ENCODE data around the gene ANP32A. TPM values are rescaled to one million over a fixed set of nuclear protein-coding genes. Genes with fewer than 3 reads are reported as not detected.
A peak's percentile ranks its signal among the peaks of the same experiment; 100 is the strongest.

The ANP32A gene
- total RNA-seq, 1 experiment from 2014 or later = 220 TPM

DNA sequence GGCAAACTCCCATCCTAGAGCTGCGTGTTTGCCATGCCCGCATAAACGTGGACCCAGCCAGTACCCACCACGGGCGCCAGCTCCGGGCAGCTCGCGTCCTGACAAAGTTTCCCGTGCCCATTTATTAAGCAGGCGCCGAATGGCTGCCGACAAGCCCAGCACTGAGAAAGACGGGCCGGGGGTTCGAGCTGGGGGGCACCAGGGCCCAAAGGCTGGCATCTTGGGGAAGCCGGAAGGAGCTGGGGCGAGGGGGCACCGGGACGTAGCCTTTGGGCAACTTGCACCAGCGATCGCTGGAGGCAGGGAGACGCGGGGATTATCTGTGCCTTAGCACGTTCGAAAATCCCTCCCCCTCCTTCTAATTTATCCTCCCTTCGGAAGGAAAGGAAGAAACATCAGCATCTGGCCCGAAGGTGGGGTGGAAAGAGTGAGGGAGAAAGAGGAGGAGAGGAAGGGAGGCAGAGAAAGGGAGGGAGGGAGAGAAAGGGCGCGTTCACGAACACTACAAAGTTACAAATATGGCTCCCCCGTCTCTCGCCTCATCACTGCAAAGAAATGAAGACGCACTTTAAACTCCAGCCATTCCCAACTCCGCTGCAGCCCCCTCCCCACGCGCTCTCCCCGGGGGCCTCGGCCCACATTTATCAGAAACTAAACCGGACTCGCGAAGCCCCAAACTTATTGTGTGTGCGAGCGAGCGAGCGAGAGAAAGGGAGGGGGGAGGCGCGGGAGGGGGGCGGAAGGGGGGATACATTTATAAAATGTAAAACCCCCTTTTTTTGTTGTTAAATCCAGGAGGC, 1.0 kb downstream of the ANP32A start:
- DNase-seq (ENCODE audit: low read depth, low spot score) = no peak
- H3K9me3 ChIP-seq (ENCODE audit: control insufficient read depth in 1 of 2, insufficient read depth in 1 of 2, low read depth in 1 of 2, low read length in 2 of 2) = no peaks in the 10 kb centered on the region
- CTCF ChIA-PET = interaction anchor here (1.1 kb wide), 1 partner anchor 56 kb away, joined by 3 read pairs; no protein-coding TSS in a partner anchor
- 0 out of 4 replicates have a peak, but pooled peaks cover 0 to 3% of the 10 kb centered on the region in 2 experiments for H3K36me3 ChIP-seq (ENCODE audit: control insufficient read depth in 1 of 2, insufficient read depth in 2 of 2, low read length in 2 of 2)
- H3K4me2 ChIP-seq (ENCODE audit: low read length) = peak overlapping the region; percentile 96
- H3K4me1 ChIP-seq (ENCODE audit: control insufficient read depth in 1 of 2, insufficient read depth in 2 of 2, low read length in 2 of 2) = peaks cover 13 to 35% of the 10 kb centered on the region in 2 experiments
- TF ChIP-seq POLR2A (IDR thresholded peaks at IDR 0.05; ENCODE audit: borderline replicate concordance, extremely low read depth, insufficient read depth, insufficient read length) (no peak), SRF (IDR thresholded peaks at IDR 0.05; ENCODE audit: low read depth) (no peak), EGR1 (IDR thresholded peaks at IDR 0.05; ENCODE audit: low read depth) (no peak), YY1 (IDR thresholded peaks at IDR 0.05; ENCODE audit: extremely low read depth, insufficient replicate concordance, low read depth, low read length) (peak; percentile 18), CEBPB (IDR thresholded peaks at IDR 0.05; ENCODE audit: low read depth) (no peak)
- RAD21 ChIA-PET (ENCODE audit: low non-redundant PET in 1 of 2, low total read pairs in 2 of 2, uncharacterized antibody in 2 of 2, unreplicated experiment in 2 of 2) = no interaction called here
- no peak for ATAC-seq
- H3K4me3 ChIP-seq (replicated peaks in 1 of 2; ENCODE audit: low read depth in 1 of 2, low read length in 2 of 2) = peak overlapping the region; percentile 72 to 82
- no peaks in the 10 kb centered on the region for H3K27me3 ChIP-seq (ENCODE audit: insufficient read depth, low read length)
- TSS peak; percentile 74 for BruUV-seq (replicated peaks)
- H3K79me2 ChIP-seq (ENCODE audit: insufficient read depth, low read length) = peaks cover 76% of the 10 kb centered on the region
- no peak overlapping the region for H2AFZ ChIP-seq (ENCODE audit: low read depth, low read length, poor library complexity, severe bottlenecking)
- POLR2A ChIA-PET = no interaction called here
- intact Hi-C loops (cut with micrococcal nuclease) = no loop called here
- no peaks in the 10 kb centered on the region for H3K9me2 ChIP-seq (ENCODE audit: insufficient read depth)
- peak overlapping the region; percentile 96 for H3K27ac ChIP-seq (ENCODE audit: low read depth, low read length)
- peak overlapping the region; percentile 91 for H3K9ac ChIP-seq (ENCODE audit: low read length)
- H4K20me1 ChIP-seq (ENCODE audit: insufficient read depth) = peaks cover 3% of the 10 kb centered on the region; the same call in 1 of the 2 replicates

DNA sequence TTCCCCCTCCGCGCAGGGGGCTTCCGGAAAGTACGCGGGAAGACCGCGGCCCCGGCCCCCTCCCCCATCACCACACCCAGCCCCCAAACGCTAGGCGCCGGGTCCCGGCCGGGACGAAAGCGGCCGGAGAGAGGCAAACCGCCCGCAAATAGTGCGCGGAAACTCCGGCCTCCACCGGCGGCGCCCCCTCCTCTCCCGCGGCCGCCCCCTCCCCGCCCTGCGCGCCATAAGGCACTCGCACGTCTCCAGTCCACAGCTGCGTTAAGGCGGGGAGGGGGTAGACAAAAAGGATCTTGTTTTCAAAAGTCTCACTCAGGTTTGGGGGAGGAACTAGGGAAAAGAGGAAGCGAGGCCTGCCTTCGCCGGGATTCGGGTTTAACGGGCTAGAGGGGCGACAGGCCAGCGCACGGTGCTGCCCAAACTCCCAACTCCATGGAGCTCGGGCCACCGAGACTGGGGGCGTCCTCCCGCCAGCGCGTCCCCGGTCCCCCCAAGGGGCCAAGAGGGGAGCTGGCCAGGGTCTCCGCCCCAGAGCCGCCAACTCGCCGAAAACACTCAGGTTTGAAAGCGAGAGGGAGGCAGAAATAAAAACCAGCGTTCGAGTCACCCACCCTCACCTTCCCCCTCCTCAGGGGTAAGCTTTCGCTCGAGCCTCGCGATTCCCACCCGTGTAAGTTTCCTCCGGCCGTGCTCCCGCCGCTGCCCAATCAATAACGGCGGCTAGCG, 1.8 kb downstream of the ANP32A start:
- peaks cover 13 to 39% of the 10 kb centered on the region in 2 experiments for H3K4me1 ChIP-seq (ENCODE audit: control insufficient read depth in 1 of 2, insufficient read depth in 2 of 2, low read length in 2 of 2)
- intact Hi-C loops (cut with micrococcal nuclease) = no loop called here
- CTCF ChIA-PET = interaction anchor here (1.1 to 1.6 kb wide), 2 partner anchors 57 kb away, joined by 3 to 7 read pairs; no protein-coding TSS in a partner anchor
- H3K79me2 ChIP-seq (ENCODE audit: insufficient read depth, low read length) = peaks cover 84% of the 10 kb centered on the region
- H3K27ac ChIP-seq (ENCODE audit: low read depth, low read length) = peak overlapping the region; percentile 96
- BruUV-seq (replicated peaks) = TSS peak; percentile 48
- H2AFZ ChIP-seq (ENCODE audit: low read depth, low read length, poor library complexity, severe bottlenecking) = no peak overlapping the region
- H3K9me3 ChIP-seq (ENCODE audit: control insufficient read depth in 1 of 2, insufficient read depth in 1 of 2, low read depth in 1 of 2, low read length in 2 of 2) = no peaks in the 10 kb centered on the region
- no peak for DNase-seq (ENCODE audit: low read depth, low spot score)
- peak; percentile 5; the same call in 1 of the 2 replicates for ATAC-seq
- 0 out of 4 replicates have a peak, but pooled peaks cover 0 to 3% of the 10 kb centered on the region in 2 experiments for H3K36me3 ChIP-seq (ENCODE audit: control insufficient read depth in 1 of 2, insufficient read depth in 2 of 2, low read length in 2 of 2)
- no peaks in the 10 kb centered on the region for H3K27me3 ChIP-seq (ENCODE audit: insufficient read depth, low read length)
- no peaks in the 10 kb centered on the region for H3K9me2 ChIP-seq (ENCODE audit: insufficient read depth)
- H3K4me2 ChIP-seq (ENCODE audit: low read length) = peak overlapping the region; percentile 96
- H4K20me1 ChIP-seq (ENCODE audit: insufficient read depth) = peaks cover 4% of the 10 kb centered on the region; the same call in 1 of the 2 replicates
- TF ChIP-seq, protein P1, sequence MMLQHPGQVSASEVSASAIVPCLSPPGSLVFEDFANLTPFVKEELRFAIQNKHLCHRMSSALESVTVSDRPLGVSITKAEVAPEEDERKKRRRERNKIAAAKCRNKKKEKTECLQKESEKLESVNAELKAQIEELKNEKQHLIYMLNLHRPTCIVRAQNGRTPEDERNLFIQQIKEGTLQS (IDR thresholded peaks at IDR 0.05) = no peak
- no peak for TF ChIP-seq TCF7L2 (IDR thresholded peaks at IDR 0.05; ENCODE audit: borderline replicate concordance, extremely low read depth, insufficient read depth, insufficient read length)
- TF ChIP-seq EZH2phosphoT487 (IDR thresholded peaks at IDR 0.05; ENCODE audit: borderline replicate concordance) = no peak
- no peak for TF ChIP-seq ZNF274 (IDR thresholded peaks at IDR 0.05; ENCODE audit: low read depth, low read length)
- TF ChIP-seq SRF (IDR thresholded peaks at IDR 0.05; ENCODE audit: low read depth) = no peak
- no peak; the same call in 1 of the 2 replicates for TF ChIP-seq POLR2AphosphoS5 (IDR thresholded peaks at IDR 0.05; ENCODE audit: low read depth, low read length)
- peak; percentile 50; the same call in 1 of the 2 replicates for TF ChIP-seq ZFX (IDR thresholded peaks at IDR 0.05)
- TF ChIP-seq, protein P2, sequence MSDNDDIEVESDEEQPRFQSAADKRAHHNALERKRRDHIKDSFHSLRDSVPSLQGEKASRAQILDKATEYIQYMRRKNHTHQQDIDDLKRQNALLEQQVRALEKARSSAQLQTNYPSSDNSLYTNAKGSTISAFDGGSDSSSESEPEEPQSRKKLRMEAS (IDR thresholded peaks at IDR 0.05) = 0 out of 2 replicates have a peak, but pooled peaks have one; percentile 27
- no peak for TF ChIP-seq CEBPB (IDR thresholded peaks at IDR 0.05; ENCODE audit: low read depth)
- no peak; the same call in 1 of the 2 replicates for TF ChIP-seq SIN3A (IDR thresholded peaks at IDR 0.05; ENCODE audit: low read depth)
- no peak for TF ChIP-seq EZH2 (IDR thresholded peaks at IDR 0.05)
- no peak for TF ChIP-seq ELF1 (IDR thresholded peaks at IDR 0.05; ENCODE audit: borderline replicate concordance, low read depth)
- TF ChIP-seq FOSL1 (IDR thresholded peaks at IDR 0.05; ENCODE audit: low read depth) = no peak
- H3K4me3 ChIP-seq (replicated peaks in 1 of 2; ENCODE audit: low read depth in 1 of 2, low read length in 2 of 2) = peak overlapping the region; percentile 72 to 82
- peak overlapping the region; percentile 91 for H3K9ac ChIP-seq (ENCODE audit: low read length)
- RAD21 ChIA-PET (ENCODE audit: low non-redundant PET in 1 of 2, low total read pairs in 2 of 2, uncharacterized antibody in 2 of 2, unreplicated experiment in 2 of 2) = no interaction called here
- POLR2A ChIA-PET = no interaction called here
